Astrocyte (in vitro differentiated cells and primary cell): ENCODE measurements around the gene SEL1L2. TPM values are rescaled to one million over a fixed set of nuclear protein-coding genes. Genes with fewer than 3 reads are reported as not detected.

ENCODE experiments used
- DNase-seq: peaks from one replicate; pipeline ENCODE4 v3.0.0-alpha.2; 2010; ENCODE audit warnings: low read depth
- FAIRE-seq: peaks from 2 replicates; lab custom pipeline; 2011; peaks lifted over from hg19 to GRCh38; lab: Jason Lieb, UNC
- H2AFZ ChIP-seq: 2 replicates; pipeline ENCODE4 v1.6.0; 2012; ENCODE audit warnings: low read depth, low read length, inconsistent platforms
- H3K27ac ChIP-seq: 2 replicates; pipeline ENCODE4 v1.5.1; 2011; ENCODE audit warnings: low read depth, low read length, inconsistent platforms
- H3K27me3 ChIP-seq: 2 replicates; pipeline ENCODE4 v1.6.0; 2011; ENCODE audit warnings: low read length, inconsistent platforms; ENCODE audit not compliant: insufficient read depth
- H3K36me3 ChIP-seq: 2 replicates; pipeline ENCODE4 v1.5.1; 2011; ENCODE audit warnings: low read length, inconsistent platforms; ENCODE audit not compliant: insufficient read depth
- H3K4me1 ChIP-seq: 2 replicates; pipeline ENCODE4 v1.5.1; 2011; ENCODE audit warnings: low read length, inconsistent platforms; ENCODE audit not compliant: insufficient read depth
- H3K4me2 ChIP-seq: 2 replicates; pipeline ENCODE4 v1.6.0; 2012; ENCODE audit warnings: low read length, inconsistent platforms
- H3K4me3 ChIP-seq: 2 replicates; pipeline ENCODE4 v1.5.1; 2011; ENCODE audit warnings: low read depth, mild to moderate bottlenecking, low read length, inconsistent platforms; ENCODE audit not compliant: insufficient read depth
- H3K79me2 ChIP-seq: 2 replicates; pipeline ENCODE4 v1.6.0; 2012; ENCODE audit warnings: mild to moderate bottlenecking, low read length, inconsistent platforms; ENCODE audit not compliant: insufficient read depth
- H3K9ac ChIP-seq: 2 replicates; pipeline ENCODE4 v1.6.0; 2012; ENCODE audit warnings: mild to moderate bottlenecking, low read length, inconsistent platforms
- H3K9me3 ChIP-seq: 2 replicates; pipeline ENCODE4 v1.5.1; 2012; ENCODE audit warnings: low read depth, mild to moderate bottlenecking, low read length, inconsistent platforms; ENCODE audit not compliant: insufficient read depth
- H4K20me1 ChIP-seq: 2 replicates; pipeline ENCODE4 v1.6.0; 2012; ENCODE audit warnings: low read length, inconsistent platforms; ENCODE audit not compliant: insufficient read depth
- H3K27ac Mint-ChIP-seq: one replicate; pipeline ENCODE4 v1.8.0; 2021; ENCODE audit warnings: mild to moderate bottlenecking, mixed read lengths; ENCODE audit not compliant: unreplicated experiment
- H3K27me3 Mint-ChIP-seq: one replicate; pipeline ENCODE4 v1.8.0; 2021; ENCODE audit warnings: low read depth, mixed read lengths; ENCODE audit not compliant: unreplicated experiment
- H3K36me3 Mint-ChIP-seq: one replicate; pipeline ENCODE4 v1.8.0; 2021; ENCODE audit warnings: low read depth, mixed read lengths; ENCODE audit not compliant: unreplicated experiment
- H3K4me1 Mint-ChIP-seq: one replicate; pipeline ENCODE4 v1.8.0; 2021; ENCODE audit warnings: low read depth, mixed read lengths; ENCODE audit not compliant: unreplicated experiment
- H3K4me3 Mint-ChIP-seq: one replicate; pipeline ENCODE4 v1.8.0; 2021; ENCODE audit warnings: mild to moderate bottlenecking, moderate library complexity, mixed read lengths; ENCODE audit not compliant: unreplicated experiment
- H3K9me3 Mint-ChIP-seq: one replicate; pipeline ENCODE4 v1.8.0; 2021; ENCODE audit warnings: mild to moderate bottlenecking, mixed read lengths; ENCODE audit not compliant: unreplicated experiment
- CTCF ChIP-seq: IDR thresholded peaks from 2 replicates; pipeline ENCODE4 v1.5.1; 2011; ENCODE audit warnings: low read depth, mild to moderate bottlenecking, inconsistent platforms, low read length, moderate library complexity; ENCODE audit not compliant: insufficient read depth
- EZH2 ChIP-seq: IDR thresholded peaks from 2 replicates; pipeline ENCODE4 v1.6.1; 2012; ENCODE audit warnings: mild to moderate bottlenecking, low read length, inconsistent platforms; ENCODE audit not compliant: insufficient read depth
- total RNA-seq: library from RNA; stranded (reverse); gene quantifications from 2 replicates; pipeline ENCODE4 v1.2.1, GENCODE V29; 2021

The SEL1L2 gene
- total RNA-seq, 1 donor from 2014 or later, result not detected

GRCh38 chr20:13863244-13863643 lies 127.2 kb downstream of the SEL1L2 start:
- Histone ChIP-seq H3K4me1 (peaks cover 5% of the 10 kb centered on the region), H3K4me3 (no peak overlapping the region), H3K79me2 (no peaks in the 10 kb centered on the region), H3K9me3 (no peaks in the 10 kb centered on the region), H4K20me1 (no peaks in the 10 kb centered on the region), H2AFZ (no peak overlapping the region), H3K9ac (no peak overlapping the region), H3K27ac (no peak overlapping the region), H3K27me3 (no peaks in the 10 kb centered on the region), H3K36me3 (no peaks in the 10 kb centered on the region), H3K4me2 (no peak overlapping the region)
- DNase-seq, result no peak
- no peak for FAIRE-seq
- TF ChIP-seq EZH2, result no peak
- TF ChIP-seq CTCF, result no peak
- no peak overlapping the region for H3K4me3 Mint-ChIP-seq
- H3K4me1 Mint-ChIP-seq, result peaks cover 23% of the 10 kb centered on the region
- H3K27ac Mint-ChIP-seq, result no peak overlapping the region
- no peaks in the 10 kb centered on the region for H3K36me3 Mint-ChIP-seq
- no peaks in the 10 kb centered on the region for H3K27me3 Mint-ChIP-seq
- H3K9me3 Mint-ChIP-seq, result no peaks in the 10 kb centered on the region

GRCh38 chr20:13862245-13862644 lies 128.2 kb downstream of the SEL1L2 start:
- TF ChIP-seq EZH2, result no peak
- no peak for TF ChIP-seq CTCF
- H3K9ac ChIP-seq, result no peak overlapping the region
- H3K4me2 ChIP-seq, result no peak overlapping the region
- H3K27me3 Mint-ChIP-seq, result no peaks in the 10 kb centered on the region
- H3K27me3 ChIP-seq, result no peaks in the 10 kb centered on the region
- peaks cover 5% of the 10 kb centered on the region for H3K4me1 ChIP-seq
- peaks cover 23% of the 10 kb centered on the region for H3K4me1 Mint-ChIP-seq
- H3K27ac Mint-ChIP-seq, result no peak overlapping the region
- no peaks in the 10 kb centered on the region for H3K79me2 ChIP-seq
- no peak overlapping the region for H2AFZ ChIP-seq
- no peaks in the 10 kb centered on the region for H3K9me3 Mint-ChIP-seq
- H3K9me3 ChIP-seq, result no peaks in the 10 kb centered on the region
- no peak overlapping the region for H3K4me3 ChIP-seq
- no peaks in the 10 kb centered on the region for H3K36me3 ChIP-seq
- no peaks in the 10 kb centered on the region for H4K20me1 ChIP-seq
- H3K36me3 Mint-ChIP-seq, result no peaks in the 10 kb centered on the region
- FAIRE-seq, result no peak
- H3K27ac ChIP-seq, result no peak overlapping the region
- no peak overlapping the region for H3K4me3 Mint-ChIP-seq
- no peak for DNase-seq

- H3K9me3 ChIP-seq, result no peaks in the 10 kb centered on the region
- no peaks in the 10 kb centered on the region for H3K4me1 ChIP-seq
- H3K36me3 ChIP-seq, result no peaks in the 10 kb centered on the region
- H3K4me3 Mint-ChIP-seq, result no peak overlapping the region
- H3K27me3 Mint-ChIP-seq, result no peaks in the 10 kb centered on the region
- DNase-seq (no peak), FAIRE-seq (no peak)
- H3K4me2 ChIP-seq, result no peak overlapping the region
- no peaks in the 10 kb centered on the region for H3K9me3 Mint-ChIP-seq
- H3K27ac Mint-ChIP-seq, result no peak overlapping the region
- H3K4me3 ChIP-seq, result no peak overlapping the region
- H3K79me2 ChIP-seq, result no peaks in the 10 kb centered on the region
- TF ChIP-seq CTCF (no peak), EZH2 (no peak)
- H3K36me3 Mint-ChIP-seq, result no peaks in the 10 kb centered on the region
- no peaks in the 10 kb centered on the region for H3K4me1 Mint-ChIP-seq
- no peaks in the 10 kb centered on the region for H3K27me3 ChIP-seq
- H3K27ac ChIP-seq, result no peak overlapping the region
- H2AFZ ChIP-seq, result no peak overlapping the region
- H3K9ac ChIP-seq, result no peak overlapping the region
- no peaks in the 10 kb centered on the region for H4K20me1 ChIP-seq
These were observed 131.5 kb downstream of the SEL1L2 start for GRCh38 chr20:13858871-13859270.
